HCT116 (cell line): ENCODE results near the gene CCDC88C. TPM values are rescaled to one million over a fixed set of nuclear protein-coding genes. Genes with fewer than 3 reads are reported as not detected.

Experiments
- ATAC-seq: fragments of 200-7000 bp; cut with Tn5 transposase; 2 replicates; pipeline ENCODE4 v1.9.1; 2020; ENCODE audit warnings: mild to moderate bottlenecking, moderate library complexity
- BruUV-seq: library from RNA; stranded (reverse); fragments of 400-500 nt; replicated peaks from 2 replicates; lab custom pipeline; 2021; lab: Mats Ljungman, UMichigan
- CTCF ChIA-PET: fragments of 300-600 bp; sonication (Branson Sonifier 250); formaldehyde crosslinking; loops from one replicate; lab custom pipeline; 2021; ENCODE audit warnings: antibody characterized with exemption; lab: Charles Lee
- POLR2A ChIA-PET: fragments of 300-600, 350-600 bp; sonication (Branson Sonifier 250); formaldehyde crosslinking; loops from one replicate; lab custom pipeline; 2021; ENCODE audit warnings: antibody characterized with exemption; lab: Charles Lee
- RAD21 ChIA-PET, 2 experiments: fragments of 300-600 bp; sonication (Branson Sonifier 250); formaldehyde crosslinking; loops; one replicate each; lab custom pipeline; 2023; ENCODE audit warnings: low total read pairs in 2 of 2; ENCODE audit not compliant: uncharacterized antibody in 2 of 2, unreplicated experiment in 2 of 2, low non-redundant PET in 1 of 2; lab: Charles Lee
- DNase-seq: peaks from one replicate; pipeline ENCODE4 v3.0.0-alpha.2; 2010; ENCODE audit warnings: low read depth, low spot score
- H2AFZ ChIP-seq: fragments of 200-600 bp; shearing (Covaris generic), sonication (generic); 2 replicates; pipeline ENCODE4 v1.6.1; 2017; ENCODE audit warnings: low read depth, mixed run types, mixed read lengths, antibody characterized with exemption, low read length; ENCODE audit not compliant: poor library complexity, severe bottlenecking
- H3K27ac ChIP-seq: 2 replicates; pipeline ENCODE4 v1.5.1; 2012; ENCODE audit warnings: low read depth, low read length
- H3K27me3 ChIP-seq: fragments of 200-600 bp; sonication (generic); 2 replicates; pipeline ENCODE4 v1.6.1; 2016; ENCODE audit warnings: mixed run types, low read length, mixed read lengths; ENCODE audit not compliant: insufficient read depth
- H3K36me3 ChIP-seq, 2 experiments: fragments of 200-500 bp in 1 of 2; fragments of 200-600 bp in 1 of 2; sonication (Bioruptor generic) in 1 of 2; sonication (generic) in 1 of 2; 2 replicates each; pipeline versions ENCODE4 v1.5.1 to v1.6.1; 2014 to 2016; ENCODE audit warnings: low read length in 2 of 2, inconsistent platforms in 1 of 2, mixed read lengths in 1 of 2, mixed run types in 1 of 2; ENCODE audit not compliant: insufficient read depth in 2 of 2, control insufficient read depth in 1 of 2
- H3K4me1 ChIP-seq, 2 experiments: fragments of 200-600 bp in 1 of 2; sonication (generic) in 1 of 2; 2 replicates each; pipeline versions ENCODE4 v1.5.1 to v1.6.1; 2012 to 2017; ENCODE audit warnings: low read length in 2 of 2, inconsistent platforms in 1 of 2, mild to moderate bottlenecking in 1 of 2, mixed read lengths in 1 of 2, mixed run types in 1 of 2, moderate library complexity in 1 of 2; ENCODE audit not compliant: insufficient read depth in 2 of 2, control insufficient read depth in 1 of 2
- H3K4me2 ChIP-seq: fragments of 200-600 bp; sonication (generic); 2 replicates; pipeline ENCODE4 v1.6.1; 2017; ENCODE audit warnings: mixed run types, low read length, mixed read lengths
- H3K4me3 ChIP-seq, 2 experiments: fragments of 200-600 bp in 1 of 2; sonication (generic) in 1 of 2; replicated peaks in 1 of 2; 2 replicates each; pipeline ENCODE4 v1.5.1; 2011 to 2016; ENCODE audit warnings: low read length in 2 of 2, control low read depth in 1 of 2, low read depth in 1 of 2, mild to moderate bottlenecking in 1 of 2, mixed read lengths in 1 of 2, mixed run types in 1 of 2
- H3K79me2 ChIP-seq: fragments of 200-600 bp; sonication (generic); 2 replicates; pipeline ENCODE4 v1.6.1; 2017; ENCODE audit warnings: mild to moderate bottlenecking, mixed run types, low read length, moderate library complexity, mixed read lengths; ENCODE audit not compliant: insufficient read depth
- H3K9ac ChIP-seq: fragments of 200-600 bp; sonication (generic); 2 replicates; pipeline ENCODE4 v1.6.1; 2016; ENCODE audit warnings: low read length, mixed read lengths
- H3K9me2 ChIP-seq: fragments of 200-600 bp; sonication (generic), shearing (Covaris generic); 2 replicates; pipeline ENCODE4 v1.6.1; 2017; ENCODE audit warnings: mixed run types, mild to moderate bottlenecking, moderate library complexity; ENCODE audit not compliant: insufficient read depth
- H3K9me3 ChIP-seq, 2 experiments: fragments of 200-500 bp in 1 of 2; fragments of 200-600 bp in 1 of 2; sonication (Bioruptor generic) in 1 of 2; sonication (generic) in 1 of 2; 2 replicates each; pipeline ENCODE4 v1.6.1; 2014 to 2017; ENCODE audit warnings: low read length in 2 of 2, mixed read lengths in 2 of 2, inconsistent platforms in 1 of 2, low read depth in 1 of 2, mild to moderate bottlenecking in 1 of 2, mixed run types in 1 of 2, moderate library complexity in 1 of 2; ENCODE audit not compliant: control insufficient read depth in 1 of 2, insufficient read depth in 1 of 2
- H4K20me1 ChIP-seq: fragments of 200-600 bp; sonication (generic), shearing (Covaris generic); 2 replicates; pipeline ENCODE4 v1.6.1; 2017; ENCODE audit warnings: mixed run types, mild to moderate bottlenecking, moderate library complexity; ENCODE audit not compliant: insufficient read depth
- EZH2phosphoT487 ChIP-seq: fragments of 200-600 bp; IDR thresholded peaks from 2 replicates; pipeline ENCODE4 v1.6.1; 2018; ENCODE audit warnings: antibody characterized with exemption, borderline replicate concordance
- JUND ChIP-seq: IDR thresholded peaks from 2 replicates; pipeline ENCODE4 v1.6.1; 2012
- POLR2AphosphoS5 ChIP-seq: IDR thresholded peaks from 2 replicates; pipeline ENCODE4 v1.6.1; 2011; ENCODE audit warnings: mild to moderate bottlenecking, low read depth, low read length, moderate library complexity
- RAD21 ChIP-seq: IDR thresholded peaks from 2 replicates; pipeline ENCODE4 v1.6.1; 2012; ENCODE audit warnings: low read depth, mild to moderate bottlenecking
- YY1 ChIP-seq: IDR thresholded peaks from 2 replicates; pipeline ENCODE4 v1.6.1; 2011; ENCODE audit warnings: low read length, low read depth, moderate library complexity, mild to moderate bottlenecking; ENCODE audit not compliant: insufficient replicate concordance; ENCODE audit errors: extremely low read depth
- ZFX ChIP-seq: fragments of 450-650 bp; IDR thresholded peaks from 2 replicates; pipeline ENCODE4 v1.6.1; 2017
- ZNF274 ChIP-seq: fragments of 200-500 bp; sonication (Bioruptor generic); IDR thresholded peaks from 2 replicates; pipeline ENCODE4 v1.6.1; 2014; ENCODE audit warnings: mild to moderate bottlenecking, low read depth, low read length, inconsistent platforms
- intact Hi-C: fragments of 100-400 bp; cut with micrococcal nuclease; formaldehyde crosslinking; loops from 2 replicates; pipeline ENCODE4 v1.10.0; 2022
- total RNA-seq: library from RNA; stranded (reverse); gene quantifications from one replicate; pipeline ENCODE4 v1.2.1, GENCODE V29; 2021; ENCODE audit not compliant: unreplicated experiment
- TF ChIP-seq, protein P1 (sequence below): IDR thresholded peaks from 2 replicates; pipeline ENCODE4 v1.6.1; 2011; ENCODE audit warnings: mild to moderate bottlenecking, low read length, moderate library complexity; ENCODE audit not compliant: insufficient replicate concordance; ENCODE audit errors: extremely low read depth

The CCDC88C gene
- total RNA-seq, 1 experiment from 2014 or later, result 20.8 TPM

DNA sequence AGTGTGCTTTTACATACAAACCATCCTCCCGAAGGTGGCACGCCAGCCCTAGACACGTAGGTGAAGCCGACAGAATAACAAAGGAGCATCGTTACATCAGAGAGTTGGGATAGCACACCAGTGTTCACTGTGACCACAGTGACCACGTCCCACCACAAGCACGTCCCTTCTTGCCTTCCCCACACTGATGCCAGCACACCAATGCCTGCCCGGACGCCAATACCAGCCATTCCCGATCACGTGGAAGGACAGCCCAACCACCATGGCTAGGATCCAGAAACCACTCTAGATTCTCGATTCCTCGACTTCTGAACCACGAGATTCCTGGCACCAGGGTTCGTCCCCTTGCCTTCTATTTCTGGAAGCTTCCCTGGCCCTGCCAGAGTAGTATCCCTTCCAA lies 125.1 kb downstream of the CCDC88C start:
- no TSS peak for BruUV-seq
- no peaks in the 10 kb centered on the region; a peak in 2 of 4 replicates for H3K36me3 ChIP-seq
- H3K9ac ChIP-seq, result no peak overlapping the region
- no peak overlapping the region for H3K27ac ChIP-seq
- H2AFZ ChIP-seq, result no peak overlapping the region
- no peaks in the 10 kb centered on the region for H3K9me2 ChIP-seq
- no peak for TF ChIP-seq RAD21
- TF ChIP-seq, protein P1, sequence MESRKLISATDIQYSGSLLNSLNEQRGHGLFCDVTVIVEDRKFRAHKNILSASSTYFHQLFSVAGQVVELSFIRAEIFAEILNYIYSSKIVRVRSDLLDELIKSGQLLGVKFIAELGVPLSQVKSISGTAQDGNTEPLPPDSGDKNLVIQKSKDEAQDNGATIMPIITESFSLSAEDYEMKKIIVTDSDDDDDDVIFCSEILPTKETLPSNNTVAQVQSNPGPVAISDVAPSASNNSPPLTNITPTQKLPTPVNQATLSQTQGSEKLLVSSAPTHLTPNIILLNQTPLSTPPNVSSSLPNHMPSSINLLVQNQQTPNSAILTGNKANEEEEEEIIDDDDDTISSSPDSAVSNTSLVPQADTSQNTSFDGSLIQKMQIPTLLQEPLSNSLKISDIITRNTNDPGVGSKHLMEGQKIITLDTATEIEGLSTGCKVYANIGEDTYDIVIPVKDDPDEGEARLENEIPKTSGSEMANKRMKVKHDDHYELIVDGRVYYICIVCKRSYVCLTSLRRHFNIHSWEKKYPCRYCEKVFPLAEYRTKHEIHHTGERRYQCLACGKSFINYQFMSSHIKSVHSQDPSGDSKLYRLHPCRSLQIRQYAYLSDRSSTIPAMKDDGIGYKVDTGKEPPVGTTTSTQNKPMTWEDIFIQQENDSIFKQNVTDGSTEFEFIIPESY, result no peak
- POLR2A ChIA-PET, result no interaction called here
- ATAC-seq, result no peak
- H3K79me2 ChIP-seq, result no peaks in the 10 kb centered on the region
- CTCF ChIA-PET, result no interaction called here
- no peak overlapping the region for H3K4me2 ChIP-seq
- H3K4me3 ChIP-seq, result no peak overlapping the region
- RAD21 ChIA-PET, result no interaction called here
- DNase-seq, result no peak
- H3K27me3 ChIP-seq, result no peaks in the 10 kb centered on the region
- no peaks in the 10 kb centered on the region for H3K9me3 ChIP-seq
- H4K20me1 ChIP-seq, result no peaks in the 10 kb centered on the region
- no peaks in the 10 kb centered on the region for H3K4me1 ChIP-seq
- intact Hi-C loops, result no loop called here

DNA sequence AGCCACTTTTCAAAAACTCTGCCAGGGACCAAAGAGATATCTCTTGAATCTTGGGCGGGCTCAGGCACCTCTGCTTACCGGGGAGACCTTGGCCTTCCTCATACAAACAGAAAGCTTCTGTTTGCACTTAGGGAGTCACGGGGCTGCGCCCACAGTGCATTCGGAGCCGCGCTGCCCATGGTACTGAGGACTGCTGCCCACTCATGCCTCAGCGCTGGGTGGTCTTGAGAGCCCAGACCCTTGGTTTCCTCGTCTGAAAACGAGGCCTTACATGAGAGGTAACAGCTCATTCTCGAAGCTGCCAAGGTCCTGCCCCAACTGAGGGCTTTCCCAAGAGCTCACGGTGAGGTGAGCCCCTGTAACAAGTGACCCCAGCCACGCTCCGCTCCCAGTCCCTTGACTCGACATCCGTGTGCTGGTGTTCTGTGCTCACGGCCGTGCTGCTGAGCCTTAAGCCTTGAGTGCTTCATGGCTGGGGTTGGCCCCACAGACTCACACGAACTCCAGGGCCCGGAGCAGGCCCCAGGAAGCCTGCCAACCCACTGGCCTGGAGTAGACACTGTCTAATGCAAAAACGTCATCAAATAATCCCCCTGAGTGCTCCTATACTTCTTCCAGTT lies 125.7 kb downstream of the CCDC88C start:
- no peak overlapping the region for H3K4me3 ChIP-seq
- no peaks in the 10 kb centered on the region for H3K9me2 ChIP-seq
- H3K27me3 ChIP-seq, result no peaks in the 10 kb centered on the region
- no peaks in the 10 kb centered on the region for H3K79me2 ChIP-seq
- H3K9ac ChIP-seq, result no peak overlapping the region
- H3K9me3 ChIP-seq, result no peaks in the 10 kb centered on the region
- ChIA-PET POLR2A (no interaction called here), RAD21 (no interaction called here), CTCF (no interaction called here)
- no peak overlapping the region for H3K27ac ChIP-seq
- no peak overlapping the region for H2AFZ ChIP-seq
- no TSS peak for BruUV-seq
- TF ChIP-seq ZNF274, result no peak
- TF ChIP-seq ZFX, result no peak
- no peak for TF ChIP-seq EZH2phosphoT487
- no peak for TF ChIP-seq YY1
- no peak for TF ChIP-seq JUND
- TF ChIP-seq POLR2AphosphoS5, result no peak
- no peak overlapping the region for H3K4me2 ChIP-seq
- no peaks in the 10 kb centered on the region; a peak in 2 of 4 replicates for H3K36me3 ChIP-seq
- H4K20me1 ChIP-seq, result no peaks in the 10 kb centered on the region
- ATAC-seq, result no peak
- H3K4me1 ChIP-seq, result no peaks in the 10 kb centered on the region
- DNase-seq, result no peak
- intact Hi-C loops, result no loop called here
